Mesothelial cell of epicardium (in vitro differentiated cells): ENCODE results near the gene FOXG1. TPM values are rescaled to one million over a fixed set of nuclear protein-coding genes. Genes with fewer than 3 reads are reported as not detected.

Experiments
- DNase-seq, 2 experiments: peaks; one replicate each; pipeline ENCODE4 v3.0.0; 2021; ENCODE audit warnings: low spot score in 2 of 2; ENCODE audit not compliant: unreplicated experiment in 2 of 2
- H3K27ac Mint-ChIP-seq: 2 replicates; pipeline ENCODE4 v1.8.0; 2021; ENCODE audit warnings: mixed read lengths
- H3K27me3 Mint-ChIP-seq: 2 replicates; pipeline ENCODE4 v1.8.0; 2021; ENCODE audit warnings: low read depth, mixed read lengths
- H3K36me3 Mint-ChIP-seq: 2 replicates; pipeline ENCODE4 v1.8.0; 2021; ENCODE audit warnings: mixed read lengths
- H3K4me1 Mint-ChIP-seq: 2 replicates; pipeline ENCODE4 v1.8.0; 2021; ENCODE audit warnings: mixed read lengths
- H3K4me3 Mint-ChIP-seq: 2 replicates; pipeline ENCODE4 v1.8.0; 2021; ENCODE audit warnings: mild to moderate bottlenecking, moderate library complexity, mixed read lengths
- H3K9me3 Mint-ChIP-seq: 2 replicates; pipeline ENCODE4 v1.8.0; 2021; ENCODE audit warnings: mixed read lengths
- total RNA-seq: library from RNA; stranded (reverse); gene quantifications from 3 replicates; pipeline ENCODE4 v1.2.1, GENCODE V29; 2021
- TF ChIP-seq, protein P1 (sequence below): fragments of 200-600 bp; sonication (generic); IDR thresholded peaks from one replicate; pipeline ENCODE4 v1.5.0; 2021; ENCODE audit warnings: antibody characterized with exemption; ENCODE audit not compliant: unreplicated experiment

The FOXG1 gene
- total RNA-seq, 1 donor from 2014 or later, result not detected

DNA sequence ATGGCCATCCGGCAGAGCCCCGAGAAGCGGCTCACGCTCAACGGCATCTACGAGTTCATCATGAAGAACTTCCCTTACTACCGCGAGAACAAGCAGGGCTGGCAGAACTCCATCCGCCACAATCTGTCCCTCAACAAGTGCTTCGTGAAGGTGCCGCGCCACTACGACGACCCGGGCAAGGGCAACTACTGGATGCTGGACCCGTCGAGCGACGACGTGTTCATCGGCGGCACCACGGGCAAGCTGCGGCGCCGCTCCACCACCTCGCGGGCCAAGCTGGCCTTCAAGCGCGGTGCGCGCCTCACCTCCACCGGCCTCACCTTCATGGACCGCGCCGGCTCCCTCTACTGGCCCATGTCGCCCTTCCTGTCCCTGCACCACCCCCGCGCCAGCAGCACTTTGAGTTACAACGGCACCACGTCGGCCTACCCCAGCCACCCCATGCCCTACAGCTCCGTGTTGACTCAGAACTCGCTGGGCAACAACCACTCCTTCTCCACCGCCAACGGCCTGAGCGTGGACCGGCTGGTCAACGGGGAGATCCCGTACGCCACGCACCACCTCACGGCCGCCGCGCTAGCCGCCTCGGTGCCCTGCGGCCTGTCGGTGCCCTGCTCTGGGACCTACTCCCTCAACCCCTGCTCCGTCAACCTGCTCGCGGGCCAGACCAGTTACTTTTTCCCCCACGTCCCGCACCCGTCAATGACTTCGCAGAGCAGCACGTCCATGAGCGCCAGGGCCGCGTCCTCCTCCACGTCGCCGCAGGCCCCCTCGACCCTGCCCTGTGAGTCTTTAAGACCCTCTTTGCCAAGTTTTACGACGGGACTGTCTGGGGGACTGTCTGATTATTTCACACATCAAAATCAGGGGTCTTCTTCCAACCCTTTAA is 1.5 kb downstream of the FOXG1 start:
- no peak overlapping the region for H3K27ac Mint-ChIP-seq
- TF ChIP-seq, protein P1, sequence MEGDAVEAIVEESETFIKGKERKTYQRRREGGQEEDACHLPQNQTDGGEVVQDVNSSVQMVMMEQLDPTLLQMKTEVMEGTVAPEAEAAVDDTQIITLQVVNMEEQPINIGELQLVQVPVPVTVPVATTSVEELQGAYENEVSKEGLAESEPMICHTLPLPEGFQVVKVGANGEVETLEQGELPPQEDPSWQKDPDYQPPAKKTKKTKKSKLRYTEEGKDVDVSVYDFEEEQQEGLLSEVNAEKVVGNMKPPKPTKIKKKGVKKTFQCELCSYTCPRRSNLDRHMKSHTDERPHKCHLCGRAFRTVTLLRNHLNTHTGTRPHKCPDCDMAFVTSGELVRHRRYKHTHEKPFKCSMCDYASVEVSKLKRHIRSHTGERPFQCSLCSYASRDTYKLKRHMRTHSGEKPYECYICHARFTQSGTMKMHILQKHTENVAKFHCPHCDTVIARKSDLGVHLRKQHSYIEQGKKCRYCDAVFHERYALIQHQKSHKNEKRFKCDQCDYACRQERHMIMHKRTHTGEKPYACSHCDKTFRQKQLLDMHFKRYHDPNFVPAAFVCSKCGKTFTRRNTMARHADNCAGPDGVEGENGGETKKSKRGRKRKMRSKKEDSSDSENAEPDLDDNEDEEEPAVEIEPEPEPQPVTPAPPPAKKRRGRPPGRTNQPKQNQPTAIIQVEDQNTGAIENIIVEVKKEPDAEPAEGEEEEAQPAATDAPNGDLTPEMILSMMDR, result no peak
- peaks cover 7% of the 10 kb centered on the region for H3K4me1 Mint-ChIP-seq
- DNase-seq, result no peak
- peak overlapping the region; percentile 31 for H3K4me3 Mint-ChIP-seq
- H3K9me3 Mint-ChIP-seq, result no peaks in the 10 kb centered on the region
- no peaks in the 10 kb centered on the region for H3K36me3 Mint-ChIP-seq
- H3K27me3 Mint-ChIP-seq, result peaks cover 91% of the 10 kb centered on the region

DNA sequence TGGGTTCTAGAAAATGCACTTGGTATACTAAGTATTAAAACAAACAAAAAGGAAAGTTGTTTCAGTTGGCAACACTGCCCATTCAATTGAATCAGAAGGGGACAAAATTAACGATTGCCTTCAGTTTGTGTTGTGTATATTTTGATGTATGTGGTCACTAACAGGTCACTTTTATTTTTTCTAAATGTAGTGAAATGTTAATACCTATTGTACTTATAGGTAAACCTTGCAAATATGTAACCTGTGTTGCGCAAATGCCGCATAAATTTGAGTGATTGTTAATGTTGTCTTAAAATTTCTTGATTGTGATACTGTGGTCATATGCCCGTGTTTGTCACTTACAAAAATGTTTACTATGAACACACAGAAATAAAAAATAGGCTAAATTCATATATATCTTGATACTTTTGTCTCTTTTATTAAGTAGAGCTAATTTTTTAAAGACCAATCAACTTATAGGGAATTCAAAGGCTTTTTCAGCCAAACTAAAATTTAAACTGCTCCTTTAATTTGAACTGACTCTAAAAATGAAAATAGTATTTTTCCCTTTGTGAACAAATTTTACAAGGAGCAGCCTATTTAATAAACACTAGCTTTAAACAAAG is 2.8 kb downstream of the FOXG1 start:
- TF ChIP-seq, protein P1, result no peak
- no peaks in the 10 kb centered on the region for H3K36me3 Mint-ChIP-seq
- peaks cover 10% of the 10 kb centered on the region for H3K4me1 Mint-ChIP-seq
- H3K27ac Mint-ChIP-seq, result no peak overlapping the region
- no peaks in the 10 kb centered on the region for H3K9me3 Mint-ChIP-seq
- H3K4me3 Mint-ChIP-seq, result no peak overlapping the region
- H3K27me3 Mint-ChIP-seq, result peaks cover 93% of the 10 kb centered on the region
- no peak for DNase-seq

DNA sequence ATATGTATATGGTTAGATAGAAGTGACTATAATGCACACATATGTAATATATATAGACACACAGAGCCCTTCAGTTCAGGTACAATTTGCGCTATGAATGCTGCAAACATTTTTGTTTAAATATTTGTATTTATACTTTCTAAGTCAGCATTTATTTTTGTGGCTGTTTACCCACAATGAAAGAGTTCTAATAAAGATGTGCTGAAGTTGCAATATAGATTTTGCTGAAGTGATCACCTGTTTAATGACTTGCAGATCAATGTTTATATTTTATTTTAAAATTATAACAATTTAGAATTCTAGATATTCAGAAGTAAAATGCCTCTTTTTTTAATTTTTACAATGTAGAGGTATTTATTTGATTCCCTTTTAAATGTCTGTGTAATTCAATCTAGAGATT is 3.5 kb downstream of the FOXG1 start:
- DNase-seq, result no peak
- Mint-ChIP-seq H3K36me3 (no peaks in the 10 kb centered on the region), H3K27ac (no peak overlapping the region), H3K4me1 (peaks cover 10% of the 10 kb centered on the region), H3K9me3 (no peaks in the 10 kb centered on the region), H3K27me3 (peaks cover 93% of the 10 kb centered on the region), H3K4me3 (no peak overlapping the region)
- TF ChIP-seq, protein P1, result no peak

DNA sequence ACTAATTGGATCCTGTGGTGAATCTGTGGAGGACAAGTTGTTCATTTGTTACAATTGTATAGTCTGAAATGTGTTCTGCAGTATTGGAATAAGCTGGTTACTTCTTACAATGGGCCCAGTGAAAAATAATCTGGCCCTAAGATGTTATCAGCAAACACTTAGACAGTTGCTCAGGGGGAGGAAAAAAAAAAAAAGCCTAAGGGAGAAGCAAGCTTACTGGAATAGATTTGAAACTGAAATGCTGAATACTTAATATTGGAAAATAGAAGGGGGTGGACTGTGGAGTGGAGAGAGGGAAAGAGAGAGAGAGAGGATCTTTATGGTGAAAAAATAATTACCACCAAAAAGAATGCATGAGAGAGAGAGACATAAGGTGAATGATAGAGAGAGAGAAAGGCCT is 4.0 kb downstream of the FOXG1 start:
- Mint-ChIP-seq H3K4me1 (peaks cover 8% of the 10 kb centered on the region), H3K36me3 (no peaks in the 10 kb centered on the region), H3K27ac (no peak overlapping the region), H3K27me3 (peaks cover 93% of the 10 kb centered on the region), H3K4me3 (no peak overlapping the region), H3K9me3 (no peaks in the 10 kb centered on the region)
- TF ChIP-seq, protein P1, result no peak
- DNase-seq, result no peak

DNA sequence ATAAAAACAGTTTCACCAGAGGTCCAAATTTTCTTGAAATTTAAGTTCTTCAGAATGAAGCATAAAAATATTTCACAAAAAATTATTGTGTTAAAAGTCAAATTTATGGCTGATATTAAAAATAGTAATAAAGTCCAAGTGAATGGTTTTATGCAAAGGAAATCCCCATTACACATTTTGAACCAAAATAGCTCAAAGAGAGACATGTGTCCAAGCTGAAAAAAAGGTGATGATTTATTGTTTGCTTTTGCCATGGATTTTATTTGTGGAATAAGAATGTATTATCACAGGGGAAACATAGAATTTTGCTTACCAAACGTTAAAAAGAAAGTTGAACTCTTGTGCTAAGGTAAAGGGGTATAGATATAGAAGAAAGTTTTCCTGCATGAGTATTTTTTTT is 4.6 kb downstream of the FOXG1 start:
- no peak overlapping the region for H3K27ac Mint-ChIP-seq
- no peak for DNase-seq
- TF ChIP-seq, protein P1, result no peak
- no peak overlapping the region for H3K4me3 Mint-ChIP-seq
- H3K4me1 Mint-ChIP-seq, result peaks cover 5% of the 10 kb centered on the region
- no peaks in the 10 kb centered on the region for H3K9me3 Mint-ChIP-seq
- no peaks in the 10 kb centered on the region for H3K36me3 Mint-ChIP-seq
- H3K27me3 Mint-ChIP-seq, result peaks cover 93% of the 10 kb centered on the region
